G401.6 (cell line): ENCODE results near the gene SHQ1.
"Not testable (repeated sequence)": the region's sequence is repeated elsewhere in the genome, so short reads cannot be mapped to it uniquely, and the experiment has no call there.

ENCODE experiments used
- FAIRE-seq: peaks from 2 replicates; lab custom pipeline; 2012; peaks lifted over from hg19 to GRCh38; lab: Jason Lieb, UNC

Gene SHQ1

DNA sequence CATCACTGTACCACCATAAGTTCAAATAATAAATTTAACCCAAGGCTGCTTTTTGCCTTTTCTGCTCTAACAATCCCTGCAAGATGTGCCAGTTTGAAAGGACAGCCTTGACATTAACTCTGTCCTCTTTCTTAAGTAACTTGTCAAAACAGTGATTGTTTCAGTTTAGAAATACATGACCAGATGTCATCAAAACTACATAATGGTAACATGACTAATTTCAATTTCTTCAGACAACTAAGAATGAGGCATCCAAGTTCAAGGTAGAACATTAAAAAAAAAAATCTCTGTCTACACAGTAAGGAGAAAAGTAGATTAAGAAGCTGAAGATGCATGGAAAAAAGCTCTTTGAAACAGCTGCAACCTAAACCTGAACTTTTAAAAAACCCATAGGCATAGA is 47.4 kb downstream of the SHQ1 start:
- no peak for FAIRE-seq

- no peak for FAIRE-seq
Observed at GRCh38 chr3:72798552-72799195, 49.6 kb downstream of the SHQ1 start.

DNA sequence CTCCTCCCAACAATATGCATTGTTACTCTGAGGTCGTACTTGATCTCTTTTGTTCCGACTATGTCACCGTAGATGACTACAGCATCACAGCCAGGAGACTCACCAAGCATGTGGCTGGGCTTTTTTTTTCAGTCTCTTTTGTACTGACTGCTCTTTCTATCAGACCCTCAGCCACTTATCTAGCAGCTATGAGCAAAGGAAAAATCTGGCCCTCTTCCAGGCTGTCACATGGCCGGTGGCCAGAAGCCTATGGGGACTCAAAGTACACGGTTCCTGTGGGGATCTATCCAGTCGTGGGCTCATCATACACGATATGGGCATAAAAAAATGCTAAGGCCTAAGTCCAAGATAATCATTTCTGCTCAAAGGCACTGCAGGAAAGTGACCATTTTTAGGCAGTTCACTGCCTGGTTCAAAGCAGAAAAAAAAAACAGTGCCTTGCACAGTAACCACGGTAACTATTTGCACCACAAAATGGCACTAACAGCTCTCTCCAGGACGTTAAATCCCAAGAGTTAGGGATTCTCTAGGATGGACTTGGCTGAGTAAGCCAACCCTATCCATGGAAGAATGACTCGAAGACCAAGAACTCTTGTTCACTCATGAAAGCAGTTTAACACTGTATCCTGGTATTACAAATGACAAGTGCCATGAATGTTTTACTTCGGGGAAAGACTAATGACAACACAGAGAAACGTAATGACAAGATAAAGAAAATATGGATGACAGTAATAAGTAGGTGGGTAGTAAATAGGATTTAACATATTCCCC is 50.3 kb downstream of the SHQ1 start:
- no peak for FAIRE-seq

DNA sequence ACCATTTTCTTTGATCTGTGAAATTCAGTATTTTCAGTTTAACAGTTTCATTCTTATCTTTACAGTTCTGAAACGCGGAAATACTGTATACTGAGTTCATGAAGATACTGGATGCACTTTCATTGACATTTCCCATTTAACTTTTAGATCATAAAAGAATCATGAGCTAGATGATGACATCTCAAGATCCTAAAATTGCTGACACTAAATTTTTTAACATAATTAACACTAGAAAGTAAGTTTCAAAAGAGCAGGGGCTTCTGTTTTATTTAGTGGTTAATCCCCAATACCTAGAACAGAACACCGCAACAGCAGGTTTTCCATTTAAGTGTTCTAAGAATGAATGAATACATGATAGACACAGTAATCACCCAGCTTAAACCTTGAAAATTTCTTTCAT is 54.2 kb downstream of the SHQ1 start:
- FAIRE-seq = no peak

DNA sequence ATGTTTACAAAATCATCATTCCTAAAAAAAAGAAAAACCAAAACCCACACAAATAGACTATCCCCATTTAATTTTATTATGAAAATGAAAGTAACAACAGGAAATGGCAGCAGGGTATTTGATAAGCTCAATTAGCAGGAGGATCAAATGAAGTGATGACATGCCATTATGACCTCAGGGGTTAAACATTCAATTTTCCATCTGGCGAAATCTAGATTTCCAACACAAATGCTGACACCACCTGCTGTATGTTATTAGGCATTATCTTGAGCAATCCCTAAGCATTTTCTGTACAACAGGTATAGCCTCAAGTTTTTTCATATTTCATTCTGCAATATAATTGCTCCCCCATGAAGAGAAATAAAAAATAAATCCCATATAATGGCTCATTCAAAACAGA is 57.1 kb downstream of the SHQ1 start:
- no peak for FAIRE-seq

DNA sequence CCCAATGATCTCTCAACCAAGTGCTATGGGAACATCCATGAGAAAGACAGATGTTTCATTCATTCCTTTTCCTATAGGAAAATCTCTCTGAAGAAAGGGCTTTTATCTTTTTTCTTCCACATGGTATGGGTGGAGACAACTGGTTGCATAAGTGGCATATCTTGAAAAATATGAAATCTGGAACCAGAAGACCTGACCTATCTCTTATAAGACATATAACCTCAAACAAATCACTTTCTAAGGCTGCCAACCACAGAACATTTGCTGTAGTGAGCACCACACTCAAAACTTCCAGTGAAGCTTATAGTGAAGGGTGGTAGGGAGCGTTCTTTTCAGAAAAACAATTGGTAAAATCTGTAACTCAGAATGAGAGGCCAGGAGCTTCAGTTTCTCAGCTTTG is 58.5 kb downstream of the SHQ1 start:
- FAIRE-seq = no peak

GRCh38 chr3:72788232-72788631 is 60.0 kb downstream of the SHQ1 start:
- not testable (repeated sequence) for FAIRE-seq

DNA sequence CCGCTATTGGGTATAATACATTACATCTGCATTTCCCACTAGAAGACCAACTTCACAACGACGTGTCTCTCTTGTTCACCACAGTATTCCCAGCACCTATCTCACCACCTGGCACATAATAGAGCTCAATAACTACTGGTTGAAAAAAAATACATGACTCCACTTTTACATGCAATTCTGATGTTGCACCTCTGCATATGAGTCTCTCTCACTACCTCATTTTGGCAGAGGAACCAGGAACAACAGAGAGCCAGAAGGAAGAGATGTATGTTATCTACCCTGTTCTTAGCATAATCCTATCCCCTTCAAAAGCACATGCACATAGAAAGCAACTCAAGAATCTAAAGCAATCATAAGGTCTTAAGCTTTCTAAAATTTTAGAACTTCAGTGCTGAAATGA is 61.6 kb downstream of the SHQ1 start:
- FAIRE-seq = no peak

DNA sequence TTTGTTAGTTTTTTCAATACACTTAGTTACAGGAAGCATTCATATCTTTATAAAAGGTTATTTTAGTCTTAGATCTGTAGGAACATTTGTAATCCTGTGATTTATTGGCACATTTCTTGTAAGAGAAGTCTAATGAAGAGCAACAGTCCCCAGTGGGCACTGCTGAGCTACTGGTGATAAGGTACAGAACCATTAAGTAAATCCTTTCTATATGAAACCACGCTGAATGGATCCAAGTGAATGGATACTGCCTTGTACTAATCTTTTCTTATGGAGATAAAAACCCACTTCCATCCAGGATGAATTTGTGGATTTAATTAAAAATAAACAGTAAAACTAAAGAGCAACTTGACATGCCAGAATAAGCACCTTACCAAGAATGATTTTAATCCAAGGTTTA is 64.0 kb downstream of the SHQ1 start:
- FAIRE-seq = no peak

- no peak for FAIRE-seq
Observed at GRCh38 chr3:72782521-72782920, 65.7 kb downstream of the SHQ1 start.

DNA sequence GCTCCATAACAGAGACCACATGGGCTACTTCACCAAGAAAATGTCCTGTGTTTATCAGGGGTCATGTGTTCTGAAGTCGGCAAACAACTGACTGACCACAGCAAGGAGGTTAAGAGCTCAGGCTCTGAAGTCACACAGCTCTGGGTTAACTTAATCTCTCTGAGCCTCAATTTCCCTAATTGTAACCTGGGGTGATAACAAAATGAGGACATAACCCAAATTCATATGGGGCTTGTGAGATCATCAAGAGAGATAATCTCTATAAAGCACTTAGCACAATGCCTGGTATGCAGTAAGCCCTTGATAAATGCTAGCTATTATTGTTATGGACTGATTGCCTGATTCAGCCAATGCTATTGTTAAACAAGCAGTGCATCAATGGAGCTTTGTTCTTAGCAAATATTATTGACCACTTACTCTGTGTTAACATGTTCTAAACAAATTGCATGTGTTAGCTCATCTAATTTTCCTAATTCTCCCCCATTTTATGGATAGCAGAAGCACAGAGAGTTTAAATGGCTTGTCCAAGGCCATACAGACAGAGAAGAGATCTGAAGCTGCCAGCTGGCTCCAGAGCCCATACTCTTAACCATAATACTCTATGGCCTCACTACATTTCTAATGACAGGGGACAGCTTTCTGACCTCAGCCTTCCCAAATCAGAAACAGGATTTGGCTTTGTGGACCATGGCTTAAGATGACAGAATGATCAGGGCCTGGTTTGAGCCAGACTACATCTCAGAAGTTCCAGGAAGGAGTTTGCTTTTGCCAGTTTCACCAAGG is 78.3 kb downstream of the SHQ1 start:
- FAIRE-seq = no peak

DNA sequence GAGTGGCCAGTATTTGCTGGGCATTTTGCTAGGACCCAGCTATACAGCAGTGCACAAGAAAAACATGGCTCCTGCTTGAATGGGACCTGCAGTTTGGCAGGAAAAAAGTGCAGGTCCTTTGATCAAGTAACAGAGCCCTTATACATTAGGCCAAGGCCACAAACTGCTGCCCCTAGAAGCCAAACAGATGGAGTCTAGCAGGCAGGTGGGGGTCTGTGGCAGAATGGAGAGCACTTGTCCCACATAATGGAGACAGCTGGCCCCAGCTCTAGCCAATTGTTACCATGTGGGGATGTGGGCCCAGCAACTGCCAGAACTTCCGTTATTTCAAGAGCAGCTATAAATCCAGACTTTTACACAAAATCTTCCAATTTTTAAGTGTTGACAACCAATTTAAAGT is 79.3 kb downstream of the SHQ1 start:
- no peak for FAIRE-seq

- FAIRE-seq = no peak
Observed at GRCh38 chr3:72768481-72768880, 79.8 kb downstream of the SHQ1 start.

DNA sequence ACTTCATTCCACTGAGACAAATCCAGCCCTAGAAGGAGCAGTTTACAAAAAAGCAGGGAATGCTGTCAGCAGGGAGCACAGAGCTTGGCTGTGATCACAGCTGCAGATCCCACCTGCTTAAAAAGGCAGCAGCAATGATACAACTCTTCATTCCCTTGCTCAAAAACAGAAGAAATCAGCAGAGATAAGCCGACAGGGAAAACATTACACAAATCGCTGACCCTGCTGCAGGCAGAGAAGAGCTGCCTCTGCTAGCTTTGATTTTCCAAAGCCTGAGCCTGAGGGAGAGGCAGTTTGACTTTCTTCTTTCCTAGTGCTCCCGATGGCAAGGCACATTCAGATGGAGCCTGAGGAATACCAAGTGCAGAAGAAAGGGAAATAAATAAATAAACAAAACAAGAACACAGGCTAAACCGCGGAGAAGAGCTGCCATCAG is 80.2 kb downstream of the SHQ1 start:
- FAIRE-seq = no peak

DNA sequence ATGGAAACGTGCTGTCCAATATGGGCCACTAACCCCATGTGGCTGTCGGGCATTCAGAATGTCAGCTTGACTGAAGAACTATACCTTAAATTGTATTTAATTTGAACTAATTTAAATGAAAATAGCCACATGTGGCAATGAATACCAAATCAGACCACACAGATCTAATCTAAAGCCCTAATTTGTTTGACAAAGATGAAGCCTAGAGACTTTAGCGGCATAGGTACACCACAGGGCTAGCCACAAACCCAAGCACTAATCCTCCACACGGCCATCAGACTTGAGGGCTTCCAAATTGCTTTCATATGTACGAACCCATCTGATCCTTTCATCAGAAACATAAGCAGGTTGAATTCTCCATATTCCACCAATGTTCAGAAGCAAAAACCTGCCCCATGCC is 81.4 kb downstream of the SHQ1 start:
- no peak for FAIRE-seq

DNA sequence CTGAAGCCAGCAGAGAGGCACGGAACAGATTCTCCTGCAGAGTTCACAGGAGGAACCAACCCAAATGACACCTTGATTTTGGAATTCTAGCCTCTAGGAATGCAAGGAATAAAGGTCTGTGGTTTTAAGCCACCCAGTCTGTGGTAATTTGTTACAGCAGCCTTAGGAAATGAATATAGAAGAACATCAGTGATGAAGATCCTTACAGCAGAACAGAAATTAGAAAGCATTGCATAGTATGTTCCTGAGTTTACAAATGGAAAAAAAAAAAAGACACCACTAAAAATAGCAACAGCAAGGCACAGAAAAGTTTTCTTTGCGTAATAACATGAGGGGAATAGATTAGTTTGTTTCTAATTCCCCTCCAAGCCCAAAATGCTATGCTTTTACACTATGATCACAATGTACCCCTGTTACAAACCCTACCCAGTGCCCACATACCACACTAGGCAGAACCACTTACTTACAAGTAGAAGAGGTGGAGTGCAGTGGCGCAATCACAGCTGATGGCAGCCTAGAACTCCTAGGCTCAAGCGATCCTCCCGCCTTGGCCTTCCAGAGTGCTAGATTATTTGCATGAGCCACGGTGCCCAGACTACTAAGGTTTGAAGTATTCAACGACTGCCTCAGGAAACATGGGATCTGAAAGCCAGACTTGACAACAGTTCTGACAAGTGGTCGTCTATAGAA is 84.3 kb downstream of the SHQ1 start:
- FAIRE-seq = no peak

DNA sequence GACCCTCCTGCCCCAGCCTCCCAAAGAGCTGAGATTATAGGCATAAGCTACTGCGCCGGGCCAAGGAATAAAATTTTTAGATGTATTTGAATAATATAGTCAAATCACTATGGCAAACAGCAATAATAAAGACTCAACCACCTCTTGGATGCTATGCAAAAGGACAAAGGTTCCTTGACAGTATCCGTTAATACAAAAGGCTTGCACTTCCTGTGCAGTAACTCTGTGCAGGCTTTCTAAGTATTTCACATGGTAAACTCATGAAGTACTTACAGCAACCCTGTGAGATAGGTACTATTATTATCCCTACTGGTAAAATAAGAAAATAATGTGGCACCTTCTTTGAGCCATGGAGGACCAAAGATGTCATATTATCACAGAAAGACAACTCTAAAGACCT is 86.8 kb downstream of the SHQ1 start:
- no peak for FAIRE-seq

- FAIRE-seq = no peak
Observed at GRCh38 chr3:72760225-72760624, 88.0 kb downstream of the SHQ1 start.

DNA sequence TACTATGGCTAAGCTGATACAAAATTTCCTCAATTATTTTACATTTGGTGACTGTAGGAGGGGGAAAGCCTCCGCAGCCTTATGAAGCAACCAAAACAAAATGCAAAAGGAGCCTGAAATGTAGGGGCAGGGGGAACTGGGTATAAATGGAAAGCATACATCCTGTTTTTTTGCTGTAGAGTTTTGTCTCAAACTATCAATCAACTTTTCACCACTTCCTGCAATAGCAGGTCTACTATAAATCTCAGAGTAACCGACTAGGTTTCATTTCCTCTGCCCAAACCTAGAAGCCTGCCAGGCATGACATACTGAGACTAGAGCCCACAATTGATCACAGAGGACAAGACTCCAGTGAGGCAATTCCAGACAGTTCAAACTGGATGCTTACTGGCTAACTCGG is 91.3 kb downstream of the SHQ1 start:
- no peak for FAIRE-seq

- no peak for FAIRE-seq
Observed at GRCh38 chr3:72754582-72754981, 93.7 kb downstream of the SHQ1 start.

DNA sequence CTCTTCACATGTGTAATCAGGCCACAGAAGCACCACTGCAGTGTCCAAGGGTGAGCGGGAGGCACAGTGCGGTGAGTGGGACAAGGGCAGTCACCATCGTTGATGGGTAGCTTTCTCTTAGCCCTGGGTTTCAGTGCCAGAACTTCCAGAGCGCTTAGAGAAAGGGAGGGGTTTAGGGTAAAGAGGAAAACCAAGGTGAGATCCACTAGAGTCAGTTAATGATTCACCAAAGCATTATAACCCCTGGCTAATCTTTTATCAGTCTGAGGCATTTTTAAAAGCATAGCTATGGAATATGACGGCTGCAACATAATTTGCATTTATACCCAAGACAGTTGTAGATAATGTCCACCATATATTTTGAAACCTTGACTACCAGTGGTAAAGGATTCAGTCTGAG is 94.8 kb downstream of the SHQ1 start:
- no peak for FAIRE-seq

GRCh38 chr3:72750405-72750965 is 97.8 kb downstream of the SHQ1 start:
- no peak for FAIRE-seq
